H1 (cell line): Measurements from ENCODE around the gene STRIP2. TPM values are rescaled to one million over a fixed set of nuclear protein-coding genes. Genes with fewer than 3 reads are reported as not detected.

Experiments
- CTCF ChIA-PET: fragments of 300-600 bp; sonication (Branson Sonifier 250); formaldehyde crosslinking; loops from one replicate; lab custom pipeline; 2021; ENCODE audit not compliant: partially characterized antibody; lab: Charles Lee
- POLR2A ChIA-PET: fragments of 300-600 bp; sonication (Branson Sonifier 250); formaldehyde crosslinking; loops from one replicate; lab custom pipeline; 2021; ENCODE audit warnings: inconsistent platforms; ENCODE audit not compliant: partially characterized antibody; lab: Charles Lee
- DNase-seq, 2 experiments: peaks; one replicate each; pipeline versions ENCODE4 v3.0.0 to v3.0.0-alpha.2; 2010 to 2022; ENCODE audit warnings: low spot score in 2 of 2, low read depth in 1 of 2, mixed read lengths in 1 of 2
- FAIRE-seq: peaks from 2 replicates; lab custom pipeline; 2011; peaks lifted over from hg19 to GRCh38; lab: Jason Lieb, UNC
- H2AFZ ChIP-seq: 2 replicates; pipeline ENCODE4 v1.8.1; 2012; ENCODE audit warnings: low read length, inconsistent platforms
- H2AK5ac ChIP-seq: 2 replicates; pipeline ENCODE4 v1.6.1; 2013; ENCODE audit warnings: low read depth, low read length
- H2BK120ac ChIP-seq: replicated peaks from 2 replicates; pipeline ENCODE3; 2013; ENCODE audit warnings: low read depth, low read length, inconsistent platforms
- H2BK12ac ChIP-seq: 2 replicates; pipeline ENCODE4 v1.6.1; 2013; ENCODE audit warnings: low read depth, low read length
- H2BK15ac ChIP-seq: 2 replicates; pipeline ENCODE4 v1.6.1; 2013; ENCODE audit warnings: low read length
- H2BK20ac ChIP-seq: 2 replicates; pipeline ENCODE4 v1.6.1; 2013; ENCODE audit warnings: low read length
- H2BK5ac ChIP-seq: 2 replicates; pipeline ENCODE4 v1.6.1; 2013; ENCODE audit warnings: low read depth, low read length
- H3K14ac ChIP-seq: 2 replicates; pipeline ENCODE4 v1.6.1; 2013; ENCODE audit warnings: inconsistent platforms; ENCODE audit not compliant: insufficient read length
- H3K18ac ChIP-seq: 2 replicates; pipeline ENCODE4 v1.6.1; 2013; ENCODE audit warnings: low read length; ENCODE audit errors: extremely low read depth
- H3K23ac ChIP-seq: 2 replicates; pipeline ENCODE4 v1.6.1; 2013; ENCODE audit warnings: inconsistent platforms; ENCODE audit not compliant: insufficient read length
- H3K23me2 ChIP-seq: 2 replicates; pipeline ENCODE4 v1.6.1; 2013; ENCODE audit warnings: low read depth, low read length
- H3K27ac ChIP-seq: 2 replicates; pipeline ENCODE4 v1.6.1; 2011; ENCODE audit warnings: low read depth, low read length, inconsistent platforms
- H3K27me3 ChIP-seq, 4 experiments: replicated peaks in 1 of 4; 1 replicate in 1 of 4; 2 replicates in 3 of 4; pipeline versions ENCODE4 v1.6.1 to v1.8.1; 2011 to 2013; ENCODE audit warnings: low read length in 3 of 4, mild to moderate bottlenecking in 3 of 4, inconsistent platforms in 2 of 4, mixed read lengths in 2 of 4, moderate library complexity in 1 of 4; ENCODE audit not compliant: control insufficient read depth in 3 of 4, insufficient read depth in 3 of 4; ENCODE audit errors: extremely low read depth in 1 of 4
- H3K36me3 ChIP-seq, 4 experiments: 2 replicates each; pipeline versions ENCODE4 v1.6.1 to v1.8.1; 2011 to 2013; ENCODE audit warnings: mild to moderate bottlenecking in 4 of 4, low read length in 3 of 4, moderate library complexity in 2 of 4, control low read depth in 1 of 4, inconsistent platforms in 1 of 4; ENCODE audit not compliant: insufficient read depth in 4 of 4, control insufficient read depth in 2 of 4
- H3K4ac ChIP-seq: replicated peaks from 2 replicates; pipeline ENCODE3; 2013; ENCODE audit warnings: low read length, low read depth, mixed read lengths, inconsistent platforms; ENCODE audit not compliant: insufficient read length
- H3K4me1 ChIP-seq, 4 experiments: replicated peaks in 1 of 4; 1 replicate in 1 of 4; 2 replicates in 3 of 4; pipeline versions ENCODE4 v1.6.1 to v1.8.1; 2011 to 2013; ENCODE audit warnings: low read length in 3 of 4, inconsistent platforms in 2 of 4, mixed read lengths in 1 of 4; ENCODE audit not compliant: insufficient read depth in 4 of 4, control insufficient read depth in 3 of 4
- H3K4me2 ChIP-seq, 2 experiments: 2 replicates each; pipeline versions ENCODE4 v1.6.1 to v1.8.1; 2011 to 2013; ENCODE audit warnings: low read depth in 2 of 2, low read length in 2 of 2, control low read depth in 1 of 2, inconsistent platforms in 1 of 2, mild to moderate bottlenecking in 1 of 2; ENCODE audit not compliant: insufficient read depth in 1 of 2
- H3K4me3 ChIP-seq, 4 experiments: fragments of 200-600, 300-600 bp in 1 of 4; sonication (generic), shearing (Covaris generic), sonication (Bioruptor Twin) in 1 of 4; 2 replicates each; pipeline versions ENCODE4 v1.5.1 to v1.8.1; 2011 to 2016; ENCODE audit warnings: low read length in 4 of 4, low read depth in 3 of 4, control low read depth in 2 of 4, inconsistent platforms in 2 of 4, mild to moderate bottlenecking in 2 of 4, mixed read lengths in 1 of 4, moderate library complexity in 1 of 4; ENCODE audit not compliant: insufficient read depth in 2 of 4; ENCODE audit errors: extremely low read depth in 1 of 4
- H3K56ac ChIP-seq: replicated peaks from 2 replicates; pipeline ENCODE3; 2013; ENCODE audit warnings: low read depth, mild to moderate bottlenecking, mixed read lengths, low read length, inconsistent platforms; ENCODE audit not compliant: insufficient read length
- H3K79me1 ChIP-seq: 2 replicates; pipeline ENCODE4 v1.6.1; 2013; ENCODE audit warnings: low read depth, low read length, control low read depth
- H3K79me2 ChIP-seq, 2 experiments: 2 replicates each; pipeline versions ENCODE4 v1.6.1 to v1.8.1; 2012 to 2013; ENCODE audit warnings: low read length in 2 of 2, mild to moderate bottlenecking in 2 of 2, inconsistent platforms in 1 of 2; ENCODE audit not compliant: insufficient read depth in 2 of 2, control insufficient read depth in 1 of 2
- H3K9ac ChIP-seq, 4 experiments: replicated peaks in 1 of 4; 1 replicate in 1 of 4; 2 replicates in 3 of 4; pipeline versions ENCODE4 v1.6.1 to v1.8.1; 2011 to 2013; ENCODE audit warnings: low read depth in 3 of 4, low read length in 3 of 4, control low read depth in 2 of 4, mild to moderate bottlenecking in 2 of 4, moderate library complexity in 2 of 4, inconsistent platforms in 1 of 4; ENCODE audit errors: extremely low read depth in 1 of 4
- H3K9me3 ChIP-seq, 2 experiments: 2 replicates each; pipeline versions ENCODE4 v1.6.1 to v1.8.1; 2012 to 2013; ENCODE audit warnings: mild to moderate bottlenecking in 2 of 2, moderate library complexity in 2 of 2, control low read depth in 1 of 2, inconsistent platforms in 1 of 2, low read depth in 1 of 2, low read length in 1 of 2, mixed read lengths in 1 of 2; ENCODE audit not compliant: insufficient read depth in 2 of 2
- H4K20me1 ChIP-seq, 2 experiments: replicated peaks in 1 of 2; 2 replicates each; pipeline versions ENCODE3 to v1.8.1; 2011 to 2013; ENCODE audit warnings: inconsistent platforms in 2 of 2, low read length in 2 of 2, mild to moderate bottlenecking in 1 of 2; ENCODE audit not compliant: insufficient read depth in 2 of 2, control insufficient read depth in 1 of 2
- H4K5ac ChIP-seq: 2 replicates; pipeline ENCODE4 v1.6.1; 2013; ENCODE audit warnings: low read length, low read depth, mixed read lengths, inconsistent platforms; ENCODE audit not compliant: insufficient read length
- H4K8ac ChIP-seq: 2 replicates; pipeline ENCODE4 v1.8.0; 2013; ENCODE audit warnings: mild to moderate bottlenecking, moderate library complexity, low read length, inconsistent platforms; ENCODE audit not compliant: insufficient read depth; ENCODE audit errors: extremely low read depth
- H4K91ac ChIP-seq: replicated peaks from 2 replicates; pipeline ENCODE3; 2013; ENCODE audit warnings: low read length, mixed read lengths, inconsistent platforms; ENCODE audit not compliant: insufficient read length
- ASH2L ChIP-seq: fragments of 200-600, 300-600 bp; sonication (generic); IDR thresholded peaks from one replicate; pipeline ENCODE4 v1.7.1; 2017; ENCODE audit warnings: low read length
- CHD1 ChIP-seq: IDR thresholded peaks from 2 replicates; pipeline ENCODE4 v1.6.1; 2012; ENCODE audit warnings: low read depth, low read length, improper control_type of control experiment
- CREB1 ChIP-seq: IDR thresholded peaks from 2 replicates; pipeline ENCODE4 v1.6.1; 2012; ENCODE audit warnings: inconsistent platforms
- EGR1 ChIP-seq: IDR thresholded peaks from 2 replicates; pipeline ENCODE4 v1.6.1; 2011; ENCODE audit warnings: low read depth, low read length, borderline replicate concordance
- GTF2F1 ChIP-seq: IDR thresholded peaks from 2 replicates; pipeline ENCODE4 v1.6.1; 2012; ENCODE audit warnings: low read depth, low read length, improper control_type of control experiment, borderline replicate concordance
- KDM5A ChIP-seq: fragments of 200-600 bp; IDR thresholded peaks from 2 replicates; pipeline ENCODE4 v1.7.1; 2012; ENCODE audit warnings: mild to moderate bottlenecking, low read length, inconsistent platforms, mixed read lengths
- MAFK ChIP-seq: IDR thresholded peaks from 2 replicates; pipeline ENCODE4 v1.6.1; 2012; ENCODE audit warnings: low read depth, mild to moderate bottlenecking, improper control_type of control experiment, low read length
- NANOG ChIP-seq: IDR thresholded peaks from 2 replicates; pipeline ENCODE4 v1.6.1; 2011; ENCODE audit warnings: low read length, low read depth, mild to moderate bottlenecking, inconsistent platforms; ENCODE audit not compliant: insufficient read depth, poor library complexity, severe bottlenecking
- POLR2AphosphoS5 ChIP-seq: IDR thresholded peaks from 2 replicates; pipeline ENCODE4 v1.6.1; 2011; ENCODE audit warnings: low read depth, low read length
- RXRA ChIP-seq: IDR thresholded peaks from 2 replicates; pipeline ENCODE4 v1.6.1; 2011; ENCODE audit warnings: low read depth, mild to moderate bottlenecking, low read length, moderate library complexity; ENCODE audit not compliant: insufficient read depth
- SIRT6 ChIP-seq: IDR thresholded peaks from one replicate; pipeline ENCODE4 v1.7.1; 2012; ENCODE audit warnings: low read length, inconsistent platforms
- SUZ12 ChIP-seq: fragments of 200-600 bp; sonication (generic); IDR thresholded peaks from 2 replicates; pipeline ENCODE4 v1.6.1; 2012; ENCODE audit warnings: mild to moderate bottlenecking, inconsistent platforms, low read length, moderate library complexity, mixed read lengths
- WGBS, 2 experiments: shearing (Covaris generic) in 1 of 2; methylation state at CpG; one replicate each; pipeline versions ENCODE4 v1.1.6 to v1.1.7; 2013 to 2015; ENCODE audit warnings: low lambda C conversion rate in 2 of 2, mixed read lengths in 2 of 2, inconsistent platforms in 1 of 2, low coverage in 1 of 2, missing lambda C conversion rate in 1 of 2; ENCODE audit not compliant: insufficient replicate concordance in 2 of 2, insufficient coverage in 1 of 2, insufficient read length in 1 of 2; ENCODE audit errors: extremely low coverage in 1 of 2, missing lambda C conversion rate in 1 of 2; 5-methylcytosine and 5-hydroxymethylcytosine counted together
- polyA plus RNA-seq, 7 experiments: library from polyadenylated mRNA; depleted of rRNA in 3 of 7; stranded (reverse) in 5 of 7; unstranded in 2 of 7; fragments of >200 nt in 5 of 7; fragments of 200-250 nt in 2 of 7; gene quantifications; 1 replicate in 5 of 7; 2 replicates in 1 of 7; 4 replicates in 1 of 7; pipeline versions ENCODE4 v1.2.1 to v1.2.3, GENCODE V29; 2011 to 2013; ENCODE audit warnings: missing spikeins in 2 of 7, mixed read lengths in 2 of 7
- total RNA-seq: library from RNA; stranded (reverse); fragmentation: NEBNext Ultra II Directional; extraction: Animal tissue kit (Norgen Biotek cat#: 25700); gene quantifications from 2 replicates; pipeline ENCODE4 v1.2.1, GENCODE V29; 2021
- TF ChIP-seq, protein P1 (sequence below), 3 experiments: IDR thresholded peaks; 1 replicate in 2 of 3; 2 replicates in 1 of 3; pipeline versions ENCODE4 v1.5.1 to v1.6.1; 2011; ENCODE audit warnings: low read length in 3 of 3, mild to moderate bottlenecking in 3 of 3, inconsistent platforms in 2 of 3, low read depth in 1 of 3, moderate library complexity in 1 of 3; ENCODE audit not compliant: insufficient read depth in 1 of 3; ENCODE audit errors: control extremely low read depth in 1 of 3

STRIP2 gene
- total and polyA plus RNA-seq, 2 of the 8 experiments (the other 6 are each of a cell fraction or from before 2014, with no cell fraction given): 5.3 to 8.2 TPM

DNA sequence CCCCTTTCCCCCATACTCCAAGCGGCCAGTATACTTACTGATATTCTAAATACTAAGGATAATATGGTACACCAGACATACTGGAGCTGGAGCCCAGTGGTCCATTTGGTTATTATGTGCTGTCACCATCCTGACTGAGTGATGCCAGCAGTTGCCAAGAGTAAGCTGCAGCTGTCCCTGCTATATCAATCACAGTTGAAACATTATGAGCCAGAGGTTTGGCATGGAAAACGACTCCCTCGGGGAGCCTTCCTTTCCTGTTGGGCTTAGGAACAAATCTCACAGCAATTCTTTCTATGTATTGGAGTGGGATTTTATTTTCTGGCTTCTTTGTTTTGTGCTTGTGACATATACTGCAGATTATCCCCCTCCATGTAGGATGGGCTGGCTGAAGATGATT, 32.6 kb downstream of the STRIP2 start:
- Histone ChIP-seq H4K5ac (no peak overlapping the region), H2BK12ac (no peak overlapping the region), H2BK5ac (no peak overlapping the region), H3K27me3 (no peaks in the 10 kb centered on the region), H2AK5ac (no peak overlapping the region), H2AFZ (no peak overlapping the region), H3K79me2 (no peaks in the 10 kb centered on the region), H3K4me3 (no peak overlapping the region), H3K27ac (no peak overlapping the region), H3K14ac (no peak overlapping the region), H2BK20ac (no peak overlapping the region), H3K9ac (no peak overlapping the region), H3K9me3 (no peaks in the 10 kb centered on the region), H3K4me1 (peaks cover 0 to 8% (median 6%) of the 10 kb centered on the region in 4 experiments; a peak in 4 of 7 replicates), H2BK15ac (no peak overlapping the region), H4K91ac (no peak overlapping the region), H2BK120ac (no peak overlapping the region), H3K36me3 (peaks cover 8 to 40% (median 23%) of the 10 kb centered on the region in 4 experiments; a peak in 6 of 8 replicates), H3K4me2 (no peak overlapping the region), H3K23me2 (no peaks in the 10 kb centered on the region), H3K56ac (no peak overlapping the region), H3K79me1 (no peaks in the 10 kb centered on the region; the same call in 1 of the 2 replicates), H4K8ac (no peak overlapping the region), H3K18ac (no peak overlapping the region), H3K23ac (no peak overlapping the region), H4K20me1 (no peaks in the 10 kb centered on the region), H3K4ac (no peak overlapping the region)
- no peak for FAIRE-seq
- DNase-seq: no peak
- ChIA-PET CTCF (interaction anchor here (1.0 kb wide), 1 partner anchor 62 kb away, joined by 7 read pairs; no protein-coding TSS in a partner anchor), POLR2A (interaction anchor here (0.5 to 1.1 kb wide), 2 partner anchors 33 to 71 kb away, joined by 3 read pairs; partner anchors contain the start of gene STRIP2)
- WGBS, 2 experiments: 88% methylated on average over 3 of the region's 3 CpGs; no CpG with 5 or more reads in 1 of the 2 experiments
- TF ChIP-seq, protein P1, sequence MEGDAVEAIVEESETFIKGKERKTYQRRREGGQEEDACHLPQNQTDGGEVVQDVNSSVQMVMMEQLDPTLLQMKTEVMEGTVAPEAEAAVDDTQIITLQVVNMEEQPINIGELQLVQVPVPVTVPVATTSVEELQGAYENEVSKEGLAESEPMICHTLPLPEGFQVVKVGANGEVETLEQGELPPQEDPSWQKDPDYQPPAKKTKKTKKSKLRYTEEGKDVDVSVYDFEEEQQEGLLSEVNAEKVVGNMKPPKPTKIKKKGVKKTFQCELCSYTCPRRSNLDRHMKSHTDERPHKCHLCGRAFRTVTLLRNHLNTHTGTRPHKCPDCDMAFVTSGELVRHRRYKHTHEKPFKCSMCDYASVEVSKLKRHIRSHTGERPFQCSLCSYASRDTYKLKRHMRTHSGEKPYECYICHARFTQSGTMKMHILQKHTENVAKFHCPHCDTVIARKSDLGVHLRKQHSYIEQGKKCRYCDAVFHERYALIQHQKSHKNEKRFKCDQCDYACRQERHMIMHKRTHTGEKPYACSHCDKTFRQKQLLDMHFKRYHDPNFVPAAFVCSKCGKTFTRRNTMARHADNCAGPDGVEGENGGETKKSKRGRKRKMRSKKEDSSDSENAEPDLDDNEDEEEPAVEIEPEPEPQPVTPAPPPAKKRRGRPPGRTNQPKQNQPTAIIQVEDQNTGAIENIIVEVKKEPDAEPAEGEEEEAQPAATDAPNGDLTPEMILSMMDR (IDR thresholded peaks at IDR 0.05; ENCODE audit: control extremely low read depth in 1 of 3, insufficient read depth in 1 of 3, low read depth in 1 of 3, low read length in 3 of 3): no peak
- TF ChIP-seq SUZ12: no peak
- TF ChIP-seq RXRA: no peak
- no peak for TF ChIP-seq EGR1
- TF ChIP-seq POLR2AphosphoS5: no peak
- TF ChIP-seq CHD1: no peak
- TF ChIP-seq ASH2L: no peak
- TF ChIP-seq GTF2F1: no peak
- TF ChIP-seq KDM5A: no peak
- TF ChIP-seq CREB1: no peak
- TF ChIP-seq NANOG: no peak
- no peak for TF ChIP-seq MAFK
- no peak for TF ChIP-seq SIRT6
